OCI-LY7 (cell line): Measurements from ENCODE around the gene TCP1. TPM values are rescaled to one million over a fixed set of nuclear protein-coding genes. Genes with fewer than 3 reads are reported as not detected.
"Not testable (repeated sequence)": the region's sequence is repeated elsewhere in the genome, so short reads cannot be mapped to it uniquely, and the experiment has no call there.

Experiments
- BruUV-seq: library from RNA; stranded (reverse); fragments of 400-500 nt; replicated peaks from 2 replicates; lab custom pipeline; 2021; lab: Mats Ljungman, UMichigan
- CTCF ChIA-PET: fragments of 300-600 bp; sonication (Branson Sonifier 250); formaldehyde crosslinking; loops from one replicate; lab custom pipeline; 2022; ENCODE audit warnings: antibody characterized with exemption; ENCODE audit not compliant: unreplicated experiment; lab: Charles Lee
- POLR2A ChIA-PET: fragments of 300-600 bp; sonication (Branson Sonifier 250); formaldehyde crosslinking; loops from one replicate; lab custom pipeline; 2022; ENCODE audit warnings: antibody characterized with exemption; lab: Charles Lee
- DNase-seq: peaks from one replicate; pipeline ENCODE4 v3.0.0-alpha.2; 2015; ENCODE audit warnings: low spot score
- H2AFZ ChIP-seq: fragments of 200-600 bp; sonication (generic), shearing (Covaris generic); 2 replicates; pipeline ENCODE4 v1.6.1; 2014; ENCODE audit warnings: mild to moderate bottlenecking, antibody characterized with exemption, low read length, moderate library complexity
- H3K27ac ChIP-seq: fragments of 200-600 bp; sonication (generic); 2 replicates; pipeline ENCODE4 v1.5.1; 2014; ENCODE audit warnings: mixed run types, low read depth, mild to moderate bottlenecking, moderate library complexity, low read length, inconsistent platforms; ENCODE audit not compliant: poor library complexity, severe bottlenecking
- H3K36me3 ChIP-seq: fragments of 200-600 bp; sonication (generic); 2 replicates; pipeline ENCODE4 v1.6.1; 2014; ENCODE audit warnings: mild to moderate bottlenecking, antibody characterized with exemption, low read length, moderate library complexity, mixed read lengths; ENCODE audit not compliant: insufficient read depth
- H3K4me1 ChIP-seq: fragments of 200-600 bp; sonication (generic); 2 replicates; pipeline ENCODE4 v1.5.1; 2014; ENCODE audit warnings: mild to moderate bottlenecking, low read length; ENCODE audit not compliant: insufficient read depth, poor library complexity, severe bottlenecking
- H3K4me2 ChIP-seq: fragments of 200-600 bp; sonication (generic); 2 replicates; pipeline ENCODE4 v1.6.1; 2014; ENCODE audit warnings: mild to moderate bottlenecking, low read length
- H3K4me3 ChIP-seq: fragments of 200-600 bp; sonication (generic); 2 replicates; pipeline ENCODE4 v1.5.1; 2014; ENCODE audit warnings: mild to moderate bottlenecking, low read depth, low read length; ENCODE audit not compliant: poor library complexity, severe bottlenecking
- H3K79me2 ChIP-seq: fragments of 200-600 bp; sonication (generic); 2 replicates; pipeline ENCODE4 v1.6.1; 2016; ENCODE audit warnings: low read depth, mild to moderate bottlenecking, low read length, moderate library complexity, mixed read lengths; ENCODE audit not compliant: insufficient read depth
- H3K9me2 ChIP-seq: fragments of 200-600 bp; sonication (generic); 2 replicates; pipeline ENCODE4 v1.6.1; 2016; ENCODE audit warnings: mild to moderate bottlenecking, low read length, mixed read lengths; ENCODE audit not compliant: insufficient read depth
- H3K9me3 ChIP-seq: fragments of 200-600 bp; sonication (generic); 2 replicates; pipeline ENCODE4 v1.6.1; 2014; ENCODE audit warnings: mild to moderate bottlenecking, mixed run types, low read length, mixed read lengths
- H4K20me1 ChIP-seq: fragments of 200-600 bp; sonication (generic); 2 replicates; pipeline ENCODE4 v1.6.1; 2014; ENCODE audit warnings: mild to moderate bottlenecking, antibody characterized with exemption, low read length, moderate library complexity, mixed read lengths; ENCODE audit not compliant: insufficient read depth
- CTCF ChIP-seq: fragments of 200-600 bp; sonication (generic); conservative IDR thresholded peaks from 2 replicates; pipeline ENCODE4 v1.5.1; 2014; ENCODE audit warnings: mild to moderate bottlenecking, antibody characterized with exemption, low read length, moderate library complexity, mixed read lengths
- EZH2phosphoT487 ChIP-seq: fragments of 200-600 bp; sonication (generic); IDR thresholded peaks from 2 replicates; pipeline ENCODE4 v1.6.1; 2018; ENCODE audit warnings: low read depth, borderline replicate concordance, mild to moderate bottlenecking, mixed run types, antibody characterized with exemption, low read length, moderate library complexity, mixed read lengths
- intact Hi-C: fragments of 100-400 bp; cut with micrococcal nuclease; formaldehyde crosslinking; loops from one replicate; pipeline ENCODE4 v1.10.0; 2022; ENCODE audit not compliant: unreplicated experiment
- total RNA-seq, 2 experiments: library from RNA; depleted of rRNA in 1 of 2; stranded (reverse); fragments of >200 nt in 1 of 2; shearing (Covaris generic) in 1 of 2; gene quantifications; 2 replicates each; pipeline ENCODE4 v1.2.3, GENCODE V29; 2014 to 2022

TCP1 gene
- total RNA-seq, 2 experiments from 2014 or later = 319 to 386 TPM

GRCh38 chr6:159817951-159818739, 28.7 kb upstream of the TCP1 start:
- Histone ChIP-seq H3K36me3 (no peaks in the 10 kb centered on the region), H3K4me2 (no peak overlapping the region), H3K4me3 (no peak overlapping the region), H4K20me1 (no peaks in the 10 kb centered on the region), H3K9me2 (no peaks in the 10 kb centered on the region), H3K79me2 (no peaks in the 10 kb centered on the region), H3K9me3 (no peaks in the 10 kb centered on the region), H3K27ac (no peak overlapping the region), H3K4me1 (peaks cover 10% of the 10 kb centered on the region), H2AFZ (no peak overlapping the region)
- ChIA-PET POLR2A (interaction anchor here (0.6 to 1.6 kb wide), 2 partner anchors 11 to 219 kb away, joined by 3 read pairs; no protein-coding TSS in a partner anchor), CTCF (no interaction called here)
- BruUV-seq = no TSS peak
- TF ChIP-seq CTCF = no peak
- intact Hi-C loops = no loop called here
- no peak for DNase-seq

GRCh38 chr6:159816775-159817174, 27.4 kb upstream of the TCP1 start:
- DNase-seq, BruUV-seq, intact Hi-C loops, H3K27ac ChIP-seq, H3K36me3 ChIP-seq, H3K79me2 ChIP-seq, H3K4me2 ChIP-seq, H4K20me1 ChIP-seq, H3K9me3 ChIP-seq, H2AFZ ChIP-seq, CTCF ChIA-PET, H3K4me3 ChIP-seq, H3K9me2 ChIP-seq, H3K4me1 ChIP-seq: not testable (repeated sequence)
- POLR2A ChIA-PET = interaction anchor here (1.6 kb wide), 1 partner anchor 13 kb away, joined by 3 read pairs; no protein-coding TSS in a partner anchor

- Histone ChIP-seq H3K79me2 (no peaks in the 10 kb centered on the region), H3K4me3 (no peak overlapping the region), H3K27ac (no peak overlapping the region), H3K4me1 (peaks cover 14% of the 10 kb centered on the region), H3K9me2 (no peaks in the 10 kb centered on the region), H3K9me3 (no peaks in the 10 kb centered on the region), H2AFZ (no peak overlapping the region), H3K4me2 (no peak overlapping the region), H3K36me3 (no peaks in the 10 kb centered on the region), H4K20me1 (no peaks in the 10 kb centered on the region)
- TF ChIP-seq EZH2phosphoT487 (no peak), CTCF (no peak)
- ChIA-PET CTCF (no interaction called here), POLR2A (no interaction called here)
- intact Hi-C loops = no loop called here
- no peak for DNase-seq
- BruUV-seq = no TSS peak
Measured at GRCh38 chr6:159815410-159815809, 26.0 kb upstream of the TCP1 start.
